Suprapubic skin (tissue), 4 donors: Measurements from ENCODE around the gene HDLBP. TPM values are rescaled to one million over a fixed set of nuclear protein-coding genes. Genes with fewer than 3 reads are reported as not detected.

Experiments
- DNase-seq, 2 donors: peaks; one replicate each; pipeline ENCODE4 v3.0.0-alpha.2; 2019; ENCODE audit warnings: low spot score in 2 of 2
- H3K27ac ChIP-seq: fragments of 200-600 bp; sonication (generic); one replicate; pipeline ENCODE4 v1.5.1; 2019
- H3K27me3 ChIP-seq: fragments of 200-600 bp; sonication (generic); one replicate; pipeline ENCODE4 v1.5.1; 2019
- H3K36me3 ChIP-seq: fragments of 200-600 bp; sonication (generic); one replicate; pipeline ENCODE4 v1.5.1; 2019
- H3K4me1 ChIP-seq: fragments of 200-600 bp; sonication (generic); one replicate; pipeline ENCODE4 v1.5.1; 2019
- H3K4me3 ChIP-seq: fragments of 200-600 bp; sonication (generic); one replicate; pipeline ENCODE4 v1.5.1; 2019; ENCODE audit warnings: mild to moderate bottlenecking
- H3K9me3 ChIP-seq: fragments of 200-600 bp; sonication (generic); one replicate; pipeline ENCODE4 v1.5.1; 2019
- EP300 ChIP-seq: sonication (generic); formaldehyde crosslinking; IDR thresholded peaks from one replicate; pipeline ENCODE4 v1.6.1; 2017; ENCODE audit warnings: antibody characterized with exemption
- POLR2A ChIP-seq, 2 donors: fragments of 450-650 bp; IDR thresholded peaks; one replicate each; pipeline ENCODE4 v1.6.1; 2017; ENCODE audit warnings: antibody characterized with exemption in 2 of 2, mild to moderate bottlenecking in 2 of 2, moderate library complexity in 2 of 2
- POLR2AphosphoS5 ChIP-seq, 3 donors: sonication (generic); formaldehyde crosslinking; IDR thresholded peaks; one replicate each; pipeline ENCODE4 v1.6.1; 2017; ENCODE audit warnings: antibody characterized with exemption in 3 of 3
- WGBS: methylation state at CpG from one replicate; pipeline ENCODE4 v1.1.5; 2018; 5-methylcytosine and 5-hydroxymethylcytosine counted together
- total RNA-seq, 4 donors: library from RNA; depleted of rRNA; stranded (reverse); fragments of >200 nt; gene quantifications; one replicate each; pipeline ENCODE4 v1.1.0, GENCODE V29; 2016
- TF ChIP-seq, protein P1 (sequence below), 2 donors: fragments of 200-600 bp in 1 of 2; fragments of 450-650 bp in 1 of 2; sonication (generic) in 1 of 2; IDR thresholded peaks; one replicate each; pipeline ENCODE4 v1.5.1; 2016 to 2019; ENCODE audit warnings: antibody characterized with exemption in 2 of 2, mild to moderate bottlenecking in 1 of 2, moderate library complexity in 1 of 2

The HDLBP gene
- total RNA-seq, 4 donors from 2014 or later, result 263 to 400 (median 287) TPM

DNA sequence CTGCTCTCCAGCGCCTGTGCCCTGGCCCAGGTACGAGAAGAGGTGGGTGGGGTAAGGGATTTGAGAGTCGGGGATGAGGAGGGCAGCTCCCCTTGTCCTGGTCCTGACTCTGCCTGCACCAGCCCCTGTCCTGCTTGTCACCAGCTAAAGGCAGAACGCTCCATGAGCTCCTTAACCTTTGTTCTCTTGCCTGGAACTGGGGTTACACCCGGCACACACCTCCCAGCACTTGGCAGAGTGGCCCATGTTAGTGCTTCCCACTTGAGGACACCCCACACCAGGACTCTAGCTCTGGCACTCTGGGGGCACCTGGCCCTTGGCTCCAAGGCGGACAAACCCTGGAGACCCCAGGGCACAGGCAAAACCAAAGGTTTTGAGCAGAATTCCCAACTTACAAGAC, 107.8 kb downstream of the HDLBP start:
- H3K4me1 ChIP-seq, result no peaks in the 10 kb centered on the region
- DNase-seq, result no peak
- H3K9me3 ChIP-seq, result no peaks in the 10 kb centered on the region
- H3K4me3 ChIP-seq, result no peak overlapping the region
- no peaks in the 10 kb centered on the region for H3K36me3 ChIP-seq
- H3K27me3 ChIP-seq, result no peaks in the 10 kb centered on the region
- H3K27ac ChIP-seq, result no peak overlapping the region
- TF ChIP-seq POLR2AphosphoS5 (IDR thresholded peaks at IDR 0.05) (no peak), EP300 (no peak), POLR2A (IDR thresholded peaks at IDR 0.05) (no peak)
- TF ChIP-seq, protein P1, sequence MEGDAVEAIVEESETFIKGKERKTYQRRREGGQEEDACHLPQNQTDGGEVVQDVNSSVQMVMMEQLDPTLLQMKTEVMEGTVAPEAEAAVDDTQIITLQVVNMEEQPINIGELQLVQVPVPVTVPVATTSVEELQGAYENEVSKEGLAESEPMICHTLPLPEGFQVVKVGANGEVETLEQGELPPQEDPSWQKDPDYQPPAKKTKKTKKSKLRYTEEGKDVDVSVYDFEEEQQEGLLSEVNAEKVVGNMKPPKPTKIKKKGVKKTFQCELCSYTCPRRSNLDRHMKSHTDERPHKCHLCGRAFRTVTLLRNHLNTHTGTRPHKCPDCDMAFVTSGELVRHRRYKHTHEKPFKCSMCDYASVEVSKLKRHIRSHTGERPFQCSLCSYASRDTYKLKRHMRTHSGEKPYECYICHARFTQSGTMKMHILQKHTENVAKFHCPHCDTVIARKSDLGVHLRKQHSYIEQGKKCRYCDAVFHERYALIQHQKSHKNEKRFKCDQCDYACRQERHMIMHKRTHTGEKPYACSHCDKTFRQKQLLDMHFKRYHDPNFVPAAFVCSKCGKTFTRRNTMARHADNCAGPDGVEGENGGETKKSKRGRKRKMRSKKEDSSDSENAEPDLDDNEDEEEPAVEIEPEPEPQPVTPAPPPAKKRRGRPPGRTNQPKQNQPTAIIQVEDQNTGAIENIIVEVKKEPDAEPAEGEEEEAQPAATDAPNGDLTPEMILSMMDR (IDR thresholded peaks at IDR 0.05), result no peak
- 64% methylated on average over 6 of the region's 6 CpGs for WGBS

DNA sequence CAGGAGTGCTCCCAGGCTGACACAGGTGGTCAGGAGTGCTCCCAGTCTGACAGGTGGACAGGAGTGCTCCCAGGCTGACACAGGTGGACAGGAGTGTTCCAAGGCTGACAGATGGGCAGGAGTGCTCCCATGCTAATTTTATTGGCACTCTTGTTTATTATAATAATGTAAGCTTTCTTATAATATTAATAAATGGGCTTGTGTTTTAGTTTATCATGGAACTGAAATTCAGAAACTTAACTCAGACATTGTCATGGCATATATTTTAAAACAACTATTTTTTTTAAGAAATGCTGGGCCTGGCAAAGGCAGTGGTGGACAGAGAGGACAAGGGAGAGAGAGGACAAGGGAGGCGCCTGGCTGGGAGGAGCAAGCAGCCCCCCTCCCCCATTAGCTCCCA, 108.3 kb downstream of the HDLBP start:
- H3K9me3 ChIP-seq, result no peaks in the 10 kb centered on the region
- no peak for TF ChIP-seq EP300
- TF ChIP-seq POLR2AphosphoS5 (IDR thresholded peaks at IDR 0.05), result no peak
- no peak for TF ChIP-seq POLR2A (IDR thresholded peaks at IDR 0.05)
- TF ChIP-seq, protein P1 (IDR thresholded peaks at IDR 0.05), result no peak
- H3K27me3 ChIP-seq, result no peaks in the 10 kb centered on the region
- no peak overlapping the region for H3K4me3 ChIP-seq
- H3K4me1 ChIP-seq, result no peaks in the 10 kb centered on the region
- H3K27ac ChIP-seq, result no peak overlapping the region
- WGBS, result 70% methylated on average over 1 of the region's 1 CpG
- no peak for DNase-seq
- H3K36me3 ChIP-seq, result no peaks in the 10 kb centered on the region

DNA sequence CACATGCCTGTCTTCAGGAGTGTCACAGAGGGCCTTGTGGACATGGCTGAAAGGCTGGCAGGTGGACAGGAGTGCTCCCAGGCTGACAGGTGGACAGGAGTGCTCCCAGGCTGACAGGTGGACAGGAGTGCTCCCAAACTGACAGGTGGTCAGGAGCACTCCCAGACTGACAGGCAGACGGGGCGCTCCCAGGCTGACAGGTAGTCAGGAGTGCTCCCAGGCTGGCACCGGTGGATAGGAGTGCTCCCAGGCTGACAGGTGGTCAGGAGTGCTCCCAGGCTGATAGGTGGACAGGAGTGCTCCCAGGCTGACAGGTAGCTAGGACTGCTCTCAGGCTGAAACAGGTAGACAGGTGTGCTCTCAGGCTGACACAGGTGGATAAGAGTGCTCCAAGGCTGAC, 110.4 kb downstream of the HDLBP start:
- Histone ChIP-seq H3K4me1 (no peaks in the 10 kb centered on the region), H3K36me3 (no peaks in the 10 kb centered on the region), H3K4me3 (no peak overlapping the region), H3K27ac (no peak overlapping the region), H3K9me3 (no peaks in the 10 kb centered on the region), H3K27me3 (no peaks in the 10 kb centered on the region)
- WGBS, result 100% methylated on average over 3 of the region's 3 CpGs
- TF ChIP-seq POLR2A (IDR thresholded peaks at IDR 0.05), result no peak
- TF ChIP-seq, protein P1 (IDR thresholded peaks at IDR 0.05), result no peak
- TF ChIP-seq POLR2AphosphoS5 (IDR thresholded peaks at IDR 0.05), result no peak
- no peak for TF ChIP-seq EP300
- no peak for DNase-seq

DNA sequence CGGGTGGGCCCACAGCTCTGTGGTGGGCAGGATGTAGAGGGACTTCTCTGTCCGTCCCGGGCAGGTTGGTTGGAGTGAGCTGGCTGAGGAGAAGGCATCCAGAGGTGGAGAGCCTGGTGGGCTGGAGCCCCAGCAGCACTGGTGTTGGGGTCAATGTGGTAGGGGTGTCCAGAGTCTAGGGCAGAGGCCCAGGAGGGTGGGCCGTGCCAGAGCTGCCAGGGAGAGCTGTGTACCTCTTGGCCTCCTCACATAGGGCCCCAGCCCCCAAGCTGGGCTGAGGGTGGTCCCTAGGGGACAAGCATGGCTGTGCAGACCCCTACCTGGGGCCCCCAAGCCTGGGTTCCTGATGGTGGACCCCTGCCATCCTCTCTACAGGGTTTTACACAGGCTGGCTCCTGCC, 111.0 kb downstream of the HDLBP start:
- Histone ChIP-seq H3K4me1 (no peaks in the 10 kb centered on the region), H3K4me3 (no peak overlapping the region), H3K36me3 (no peaks in the 10 kb centered on the region), H3K27me3 (no peaks in the 10 kb centered on the region), H3K27ac (no peak overlapping the region), H3K9me3 (no peaks in the 10 kb centered on the region)
- DNase-seq, result no peak
- TF ChIP-seq POLR2AphosphoS5 (IDR thresholded peaks at IDR 0.05), result no peak
- TF ChIP-seq, protein P1 (IDR thresholded peaks at IDR 0.05), result no peak
- no peak for TF ChIP-seq POLR2A (IDR thresholded peaks at IDR 0.05)
- no peak for TF ChIP-seq EP300
- 71% methylated on average over 3 of the region's 4 CpGs for WGBS

DNA sequence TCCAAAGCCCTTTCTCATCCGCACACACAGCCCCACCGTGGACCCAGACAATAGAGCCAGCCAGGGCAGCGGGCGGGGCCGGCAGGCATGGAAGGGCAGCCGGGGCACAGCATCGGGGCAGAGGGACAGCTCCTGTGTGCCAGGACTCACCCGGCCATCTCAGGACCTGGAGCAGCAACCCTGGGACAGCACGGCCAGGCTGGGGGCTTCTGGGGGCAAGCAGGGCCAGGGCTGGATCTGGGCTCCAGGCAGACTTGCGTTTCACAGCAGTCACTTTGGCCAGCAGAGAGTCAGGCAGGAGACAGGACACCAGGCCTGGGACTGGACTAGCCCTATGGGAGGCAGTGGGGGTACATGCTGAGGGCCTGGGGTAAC, 111.5 kb downstream of the HDLBP start:
- TF ChIP-seq POLR2AphosphoS5 (IDR thresholded peaks at IDR 0.05) (no peak), POLR2A (IDR thresholded peaks at IDR 0.05) (no peak), EP300 (no peak)

More for the DNA sequence above, 111.5 kb downstream of the HDLBP start:
- Histone ChIP-seq H3K4me1 (no peaks in the 10 kb centered on the region), H3K9me3 (no peaks in the 10 kb centered on the region), H3K36me3 (no peaks in the 10 kb centered on the region), H3K27me3 (no peaks in the 10 kb centered on the region), H3K4me3 (no peak overlapping the region), H3K27ac (no peak overlapping the region)
- WGBS, result 66% methylated on average over 2 of the region's 10 CpGs
- no peak for DNase-seq
